ENCODE data around the gene ASIC1. TPM values are rescaled to one million over a fixed set of nuclear protein-coding genes. Genes with fewer than 3 reads are reported as not detected.

The ASIC1 gene
- total RNA-seq = 22.7 and 25.0 TPM in 2 replicates
- long read RNA-seq, partial matches to known transcripts = 0 of 2 reads
- long read RNA-seq, other reads (novel, unspliced or antisense) = 2 of 2 reads

- H3K4me3 Mint-ChIP-seq = peak within 1 kb of the TSS; percentile 91
- no peaks in the 10 kb centered on the region for H3K9me3 Mint-ChIP-seq
- TF ChIP-seq CTCF (conservative IDR thresholded peaks at IDR 0.05) = peak; percentile 37
- H3K4me1 Mint-ChIP-seq = peaks cover 16% of the 10 kb centered on the region
- H3K27ac Mint-ChIP-seq (ENCODE audit: unreplicated experiment) = no peak within 1 kb of the TSS
- DNase-seq (ENCODE audit: low read depth, low spot score) = peak; percentile 68
- H3K36me3 Mint-ChIP-seq (ENCODE audit: low read depth) = no peaks in the 10 kb centered on the region
- peaks cover 35% of the 10 kb centered on the region for H3K27me3 Mint-ChIP-seq (ENCODE audit: low read depth)
Measured at GRCh38 chr12:50057000-50057841, at the start of gene ASIC1. ASIC1 (plus strand) TSS chr12:50057596; CDS start chr12:50058767, 1,171 bp downstream.

DNA sequence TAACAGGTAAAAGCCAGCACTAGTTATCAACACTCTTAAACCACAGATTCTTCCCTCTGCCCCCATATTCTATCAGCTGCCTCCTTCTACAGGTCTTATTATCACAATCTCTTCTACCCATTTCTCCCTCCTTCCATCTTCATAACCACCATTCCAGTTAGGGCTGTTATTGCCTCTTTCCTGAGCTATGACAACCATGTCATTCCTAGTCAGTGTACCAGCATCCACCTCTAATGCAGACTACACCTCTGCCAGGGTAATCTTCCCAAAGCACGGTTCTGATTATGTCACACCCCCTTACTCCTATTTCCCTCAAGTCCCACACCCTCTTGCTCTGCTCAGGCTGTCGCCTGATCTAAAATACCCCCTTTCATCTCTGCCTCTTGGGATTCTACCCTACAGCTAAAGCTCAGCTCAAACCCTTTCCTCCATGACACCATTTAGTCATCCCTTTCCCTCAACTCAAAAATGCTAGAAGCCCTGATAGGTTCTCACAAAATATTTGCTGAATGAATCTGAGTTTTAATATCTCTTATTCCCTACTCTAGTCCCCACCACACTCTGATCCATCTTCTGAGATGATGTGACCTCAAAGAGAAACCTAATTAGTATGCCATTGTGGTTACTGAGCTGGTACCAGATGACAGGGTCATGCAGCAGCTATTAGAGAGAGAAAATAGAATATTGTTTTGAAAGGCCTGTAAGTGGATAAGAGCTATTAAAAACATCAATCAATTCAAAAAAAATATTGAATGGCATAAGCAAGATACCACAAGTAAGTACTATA lies 43.8 kb upstream of the ASIC1 start:
- Mint-ChIP-seq H3K27ac (ENCODE audit: unreplicated experiment) (no peak overlapping the region), H3K27me3 (ENCODE audit: low read depth) (no peaks in the 10 kb centered on the region), H3K9me3 (no peaks in the 10 kb centered on the region), H3K4me1 (peaks cover 5% of the 10 kb centered on the region), H3K36me3 (ENCODE audit: low read depth) (peaks cover 7% of the 10 kb centered on the region), H3K4me3 (no peak overlapping the region)
- no peak for DNase-seq (ENCODE audit: low read depth, low spot score)
- no peak for TF ChIP-seq CTCF (conservative IDR thresholded peaks at IDR 0.05)

DNA sequence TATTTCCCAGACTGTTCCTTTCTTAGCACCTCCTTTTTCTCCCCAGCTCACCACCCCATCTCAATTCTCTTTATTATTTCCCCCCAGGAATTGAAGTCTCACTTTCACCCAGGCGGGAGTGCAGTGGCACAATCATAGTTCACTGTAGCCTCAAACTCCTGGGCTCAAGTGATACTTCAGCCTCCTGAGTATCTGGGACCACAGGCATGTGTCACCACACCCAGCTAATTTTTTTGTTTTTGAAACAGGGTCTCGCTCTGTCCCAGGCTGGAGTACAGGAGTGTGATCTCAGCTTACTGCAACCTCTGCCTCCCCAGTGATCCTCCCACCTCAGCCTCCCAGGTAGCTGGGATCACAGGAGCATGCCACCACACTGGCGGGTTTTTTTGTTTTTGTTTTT lies 43.1 kb upstream of the ASIC1 start:
- Mint-ChIP-seq H3K9me3 (no peaks in the 10 kb centered on the region), H3K27ac (ENCODE audit: unreplicated experiment) (no peak overlapping the region)

GRCh38 chr12:50016501-50017475 lies 40.6 kb upstream of the ASIC1 start:
- no peak for DNase-seq (ENCODE audit: low read depth, low spot score)
- Mint-ChIP-seq H3K36me3 (ENCODE audit: low read depth) (peaks cover 5% of the 10 kb centered on the region), H3K27me3 (ENCODE audit: low read depth) (no peaks in the 10 kb centered on the region), H3K9me3 (no peaks in the 10 kb centered on the region), H3K27ac (ENCODE audit: unreplicated experiment) (no peak overlapping the region), H3K4me1 (peaks cover 24% of the 10 kb centered on the region), H3K4me3 (no peak overlapping the region)
- TF ChIP-seq CTCF (conservative IDR thresholded peaks at IDR 0.05) = no peak

More for the DNA sequence above, 43.1 kb upstream of the ASIC1 start:
- no peak for TF ChIP-seq CTCF (conservative IDR thresholded peaks at IDR 0.05)
- Mint-ChIP-seq H3K36me3 (ENCODE audit: low read depth) (peaks cover 7% of the 10 kb centered on the region), H3K4me3 (no peak overlapping the region), H3K4me1 (peaks cover 10% of the 10 kb centered on the region), H3K27me3 (ENCODE audit: low read depth) (no peaks in the 10 kb centered on the region)
- no peak for DNase-seq (ENCODE audit: low read depth, low spot score)

GRCh38 chr12:50017641-50018040 lies 39.8 kb upstream of the ASIC1 start:
- no peak for DNase-seq (ENCODE audit: low read depth, low spot score)
- no peaks in the 10 kb centered on the region for H3K9me3 Mint-ChIP-seq
- no peak overlapping the region for H3K4me3 Mint-ChIP-seq
- H3K27me3 Mint-ChIP-seq (ENCODE audit: low read depth) = no peaks in the 10 kb centered on the region
- TF ChIP-seq CTCF (conservative IDR thresholded peaks at IDR 0.05) = no peak
- H3K36me3 Mint-ChIP-seq (ENCODE audit: low read depth) = peaks cover 5% of the 10 kb centered on the region
- H3K4me1 Mint-ChIP-seq = peaks cover 27% of the 10 kb centered on the region
- no peak overlapping the region for H3K27ac Mint-ChIP-seq (ENCODE audit: unreplicated experiment)

Measured in neural crest cell (in vitro differentiated cells).